Subcutaneous adipose tissue (tissue), 4 donors: ENCODE data around the gene HADHA. TPM values are rescaled to one million over a fixed set of nuclear protein-coding genes. Genes with fewer than 3 reads are reported as not detected.

Experiments
- total RNA-seq, 4 donors: library from RNA; depleted of rRNA; stranded (reverse); fragments of >200 nt; gene quantifications; one replicate each; pipeline ENCODE4 v1.1.0, GENCODE V29; 2016
- TF ChIP-seq, protein P1 (sequence below): fragments of 450-650 bp; IDR thresholded peaks from one replicate; pipeline ENCODE4 v1.5.1; 2016; ENCODE audit warnings: low read depth, mild to moderate bottlenecking, control low read depth, antibody characterized with exemption, moderate library complexity

The HADHA gene
- total RNA-seq, 4 donors from 2014 or later: 162 to 196 (median 189) TPM

DNA sequence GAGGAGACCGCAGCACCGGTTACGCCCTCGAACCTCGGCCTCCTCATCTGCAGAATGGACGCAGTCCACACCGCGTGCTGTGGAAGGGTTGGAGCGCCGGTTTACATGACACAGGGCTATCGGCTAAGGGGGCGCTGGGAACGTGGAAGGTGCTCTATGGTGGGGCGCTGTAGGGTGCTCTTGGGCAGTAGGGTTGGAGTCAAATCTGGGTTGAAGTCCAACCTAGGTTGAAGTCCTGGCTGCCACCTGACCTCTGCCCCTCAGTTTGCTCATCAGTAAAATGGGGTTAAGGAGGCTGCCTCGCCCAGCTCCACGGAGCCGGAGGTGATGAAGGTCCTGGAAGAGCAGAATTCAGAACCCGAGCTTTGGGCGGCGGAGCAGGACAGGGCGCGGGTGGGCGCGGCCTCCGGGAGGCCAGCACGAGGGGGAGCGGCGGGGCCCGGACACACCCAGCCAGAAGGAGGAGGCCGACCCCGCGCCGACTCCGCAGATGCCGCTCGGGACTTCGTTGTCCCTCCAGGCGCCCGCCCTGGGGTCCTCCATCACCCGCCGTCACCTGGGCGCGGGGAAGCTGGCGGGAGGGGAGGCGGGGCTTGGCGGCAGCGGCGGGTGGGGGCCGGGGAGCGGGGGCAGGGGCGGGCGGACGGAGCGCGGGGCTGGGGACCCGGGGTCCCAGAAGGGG lies 72.1 kb downstream of the HADHA start:
- TF ChIP-seq, protein P1, sequence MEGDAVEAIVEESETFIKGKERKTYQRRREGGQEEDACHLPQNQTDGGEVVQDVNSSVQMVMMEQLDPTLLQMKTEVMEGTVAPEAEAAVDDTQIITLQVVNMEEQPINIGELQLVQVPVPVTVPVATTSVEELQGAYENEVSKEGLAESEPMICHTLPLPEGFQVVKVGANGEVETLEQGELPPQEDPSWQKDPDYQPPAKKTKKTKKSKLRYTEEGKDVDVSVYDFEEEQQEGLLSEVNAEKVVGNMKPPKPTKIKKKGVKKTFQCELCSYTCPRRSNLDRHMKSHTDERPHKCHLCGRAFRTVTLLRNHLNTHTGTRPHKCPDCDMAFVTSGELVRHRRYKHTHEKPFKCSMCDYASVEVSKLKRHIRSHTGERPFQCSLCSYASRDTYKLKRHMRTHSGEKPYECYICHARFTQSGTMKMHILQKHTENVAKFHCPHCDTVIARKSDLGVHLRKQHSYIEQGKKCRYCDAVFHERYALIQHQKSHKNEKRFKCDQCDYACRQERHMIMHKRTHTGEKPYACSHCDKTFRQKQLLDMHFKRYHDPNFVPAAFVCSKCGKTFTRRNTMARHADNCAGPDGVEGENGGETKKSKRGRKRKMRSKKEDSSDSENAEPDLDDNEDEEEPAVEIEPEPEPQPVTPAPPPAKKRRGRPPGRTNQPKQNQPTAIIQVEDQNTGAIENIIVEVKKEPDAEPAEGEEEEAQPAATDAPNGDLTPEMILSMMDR: no peak

DNA sequence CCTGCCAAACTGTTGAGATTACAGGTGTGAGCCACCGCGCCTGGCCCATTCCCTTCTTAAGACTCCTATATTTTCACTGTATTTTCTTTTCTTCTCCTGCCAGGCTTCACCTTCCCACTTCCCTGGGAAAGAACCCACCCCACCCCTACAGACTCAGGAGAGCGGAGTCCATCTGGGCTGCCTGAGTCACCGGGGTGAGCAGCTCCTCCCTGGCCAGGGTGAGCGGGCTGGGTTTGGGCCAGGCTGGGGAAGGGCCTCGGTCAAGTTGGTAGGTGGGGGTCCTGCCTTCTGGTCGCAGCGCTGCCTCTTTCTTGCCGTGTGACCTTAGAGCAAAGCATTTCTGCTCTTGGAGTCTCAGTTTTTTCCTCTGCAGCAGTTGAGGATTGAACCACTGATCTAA lies 73.6 kb downstream of the HADHA start:
- TF ChIP-seq, protein P1: no peak

DNA sequence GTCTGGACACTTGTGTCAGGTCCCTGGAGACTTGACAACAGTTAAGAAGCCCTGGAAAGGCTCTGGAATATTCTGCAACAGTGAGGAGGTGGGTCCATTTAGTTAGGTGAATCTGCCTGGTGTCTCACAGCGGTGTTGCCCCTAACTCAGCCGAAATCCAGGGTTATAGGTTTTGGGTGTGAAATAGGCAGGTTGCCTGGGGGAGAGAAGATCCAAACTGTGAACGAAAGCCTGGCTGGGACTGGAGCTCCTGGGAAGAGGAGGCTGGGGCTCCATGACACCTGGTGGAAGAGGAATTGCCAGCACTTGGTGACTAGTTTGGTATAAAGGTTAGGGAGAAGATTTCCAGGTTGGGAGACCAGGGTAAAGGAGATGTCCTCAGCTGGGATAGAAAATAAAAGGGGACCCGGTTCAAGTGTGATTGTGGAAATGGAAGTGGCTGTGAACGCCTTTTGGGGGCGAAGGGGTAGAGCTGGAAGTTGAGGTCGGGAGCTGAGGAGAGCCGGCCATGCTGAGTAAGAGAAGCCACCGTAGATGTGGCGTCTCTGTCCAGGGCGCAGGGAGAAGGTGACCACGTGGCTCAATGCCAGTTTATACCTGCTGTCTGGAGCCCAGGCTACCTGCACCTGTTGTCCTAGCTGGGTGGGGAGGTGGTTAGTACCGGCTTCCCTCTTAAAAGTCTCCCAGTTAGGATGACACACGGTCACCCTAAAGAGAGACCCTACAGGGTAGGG lies 74.6 kb downstream of the HADHA start:
- TF ChIP-seq, protein P1: no peak

DNA sequence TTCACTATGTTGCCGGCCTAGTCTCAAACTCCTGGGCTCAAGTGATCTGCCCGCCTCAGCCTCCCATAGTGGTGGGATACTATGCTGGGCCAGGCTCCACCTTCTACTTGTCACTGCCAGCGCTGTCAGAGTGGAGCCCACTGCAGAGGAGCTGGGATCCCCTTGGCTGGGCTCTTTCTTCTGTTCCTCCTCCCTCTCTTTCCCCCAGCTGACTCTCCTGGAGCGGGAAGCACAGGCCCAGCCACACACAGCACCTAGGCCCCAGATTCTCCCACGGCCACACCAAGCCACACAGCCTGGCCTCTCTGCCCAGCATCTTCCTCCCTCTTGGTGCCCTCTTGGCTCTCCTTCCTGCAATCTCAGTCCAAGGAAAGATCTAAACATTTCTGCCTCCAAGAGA lies 75.2 kb downstream of the HADHA start:
- TF ChIP-seq, protein P1: no peak

DNA sequence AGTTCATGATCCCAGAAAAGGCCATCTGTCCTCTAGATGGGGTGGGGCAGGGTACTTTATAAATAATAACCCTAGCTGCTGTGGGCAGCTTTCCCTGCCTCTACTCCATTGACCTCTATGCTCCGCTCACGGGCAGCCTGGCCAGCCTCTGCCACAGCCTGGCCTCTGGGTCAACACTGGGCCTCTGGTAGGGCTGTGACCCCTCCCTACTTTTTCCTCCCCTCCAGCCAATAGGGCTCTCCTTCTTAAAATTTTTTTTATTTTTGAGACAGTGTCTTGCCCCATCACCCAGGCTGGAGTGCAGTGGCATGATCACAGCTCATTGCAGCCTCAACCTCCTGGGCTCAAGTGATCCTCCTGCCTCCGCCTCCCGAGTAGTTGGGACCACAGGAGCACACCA lies 75.6 kb downstream of the HADHA start:
- TF ChIP-seq, protein P1: no peak

DNA sequence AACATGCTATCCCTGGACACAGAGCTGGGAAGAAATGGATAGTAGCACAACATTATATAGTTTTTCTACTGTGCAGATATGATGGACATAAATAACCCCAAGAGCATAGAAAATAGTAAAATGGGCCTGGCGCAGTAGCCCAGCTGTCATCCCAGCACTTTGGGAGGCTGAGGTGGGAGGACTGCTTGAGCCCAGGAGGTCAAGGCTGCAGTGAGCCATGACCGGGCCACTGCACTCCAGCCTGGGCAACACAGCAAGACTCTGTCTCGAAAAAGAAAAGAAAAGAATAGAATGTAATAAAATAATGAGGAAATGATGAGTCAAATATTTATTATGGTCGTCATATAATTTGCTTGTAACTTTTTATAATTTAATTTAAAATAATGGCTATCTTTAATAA lies 79.0 kb downstream of the HADHA start:
- TF ChIP-seq, protein P1: no peak

DNA sequence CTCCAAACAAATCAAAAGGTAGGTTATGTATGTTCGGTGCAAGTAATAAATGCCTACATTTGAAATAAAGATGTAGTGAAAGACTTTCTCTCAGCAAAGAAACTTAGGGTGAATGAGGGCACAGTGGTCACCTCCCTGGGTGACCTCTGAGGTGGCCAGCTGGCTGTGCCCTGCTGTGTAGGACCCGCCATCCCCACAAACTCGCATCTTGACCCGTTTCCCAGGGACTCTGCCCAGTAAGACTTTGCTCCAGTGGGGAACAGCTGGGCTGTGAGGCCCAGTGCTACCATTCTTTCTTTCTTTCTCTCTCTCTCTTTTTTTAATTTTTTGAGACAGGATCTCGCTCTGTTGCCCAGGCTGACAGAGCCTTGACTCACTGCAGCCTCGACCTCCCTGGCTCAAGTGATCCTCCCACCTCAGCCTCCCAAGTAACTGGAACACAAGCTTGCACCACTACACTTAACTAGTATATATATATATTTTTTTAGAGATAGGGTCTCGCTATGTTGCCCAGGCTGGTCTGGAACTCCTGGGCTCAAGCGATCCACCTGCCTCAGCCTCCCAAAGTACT lies 79.7 kb downstream of the HADHA start:
- TF ChIP-seq, protein P1: no peak
